ENCODE measurements around the gene GRIK1. TPM values are rescaled to one million over a fixed set of nuclear protein-coding genes. Genes with fewer than 3 reads are reported as not detected.

GRIK1 gene
- total RNA-seq, 4 donors from 2014 or later: not detected

GRCh38 chr21:29578306-29578705 is 361.5 kb downstream of the GRIK1 start:
- Histone ChIP-seq H3K36me3 (no peaks in the 10 kb centered on the region), H3K27me3 (no peaks in the 10 kb centered on the region), H3K4me1 (no peaks in the 10 kb centered on the region), H3K4me3 (no peak overlapping the region), H3K9me3 (no peaks in the 10 kb centered on the region), H3K27ac (no peak overlapping the region)
- 67 to 76% methylated on average over 7 of the region's 7 CpGs for WGBS, 2 donors (ENCODE audit: low coverage in 1 of 2)
- intact Hi-C loops (cut with DNase I; ENCODE audit: low total_unique reads) (no loop called here), in situ Hi-C loops (cut with MboI; ENCODE audit: low pct_ligation_motif_present in 1 of 4, low pct_unique_long_range_greater_than_20kb in 1 of 4, low sequenced_read_pairs in 3 of 4) (no loop called here)
- TF ChIP-seq EP300 (IDR thresholded peaks at IDR 0.05; ENCODE audit: low read depth) (no peak), POLR2A (IDR thresholded peaks at IDR 0.05) (no peak)
- DNase-seq: no peak

- DNase-seq: no peak
- WGBS, 2 donors (ENCODE audit: low coverage in 1 of 2): 72 to 86% methylated on average over 7 of the region's 7 CpGs
- intact Hi-C loops (cut with DNase I; ENCODE audit: low total_unique reads) (no loop called here), in situ Hi-C loops (cut with MboI; ENCODE audit: low pct_ligation_motif_present in 1 of 4, low pct_unique_long_range_greater_than_20kb in 1 of 4, low sequenced_read_pairs in 3 of 4) (no loop called here)
- no peaks in the 10 kb centered on the region for H3K27me3 ChIP-seq
- no peaks in the 10 kb centered on the region for H3K4me1 ChIP-seq
- H3K27ac ChIP-seq: no peak overlapping the region
- no peaks in the 10 kb centered on the region for H3K36me3 ChIP-seq
- TF ChIP-seq CTCF (IDR thresholded peaks at IDR 0.05): no peak
- TF ChIP-seq EP300 (IDR thresholded peaks at IDR 0.05; ENCODE audit: low read depth): no peak
- no peak for TF ChIP-seq POLR2A (IDR thresholded peaks at IDR 0.05)
- TF ChIP-seq POLR2AphosphoS5 (IDR thresholded peaks at IDR 0.05): no peak
- no peak overlapping the region for H3K4me3 ChIP-seq
- H3K9me3 ChIP-seq: no peaks in the 10 kb centered on the region
These were observed 367.8 kb downstream of the GRIK1 start for GRCh38 chr21:29571949-29572348.

DNA sequence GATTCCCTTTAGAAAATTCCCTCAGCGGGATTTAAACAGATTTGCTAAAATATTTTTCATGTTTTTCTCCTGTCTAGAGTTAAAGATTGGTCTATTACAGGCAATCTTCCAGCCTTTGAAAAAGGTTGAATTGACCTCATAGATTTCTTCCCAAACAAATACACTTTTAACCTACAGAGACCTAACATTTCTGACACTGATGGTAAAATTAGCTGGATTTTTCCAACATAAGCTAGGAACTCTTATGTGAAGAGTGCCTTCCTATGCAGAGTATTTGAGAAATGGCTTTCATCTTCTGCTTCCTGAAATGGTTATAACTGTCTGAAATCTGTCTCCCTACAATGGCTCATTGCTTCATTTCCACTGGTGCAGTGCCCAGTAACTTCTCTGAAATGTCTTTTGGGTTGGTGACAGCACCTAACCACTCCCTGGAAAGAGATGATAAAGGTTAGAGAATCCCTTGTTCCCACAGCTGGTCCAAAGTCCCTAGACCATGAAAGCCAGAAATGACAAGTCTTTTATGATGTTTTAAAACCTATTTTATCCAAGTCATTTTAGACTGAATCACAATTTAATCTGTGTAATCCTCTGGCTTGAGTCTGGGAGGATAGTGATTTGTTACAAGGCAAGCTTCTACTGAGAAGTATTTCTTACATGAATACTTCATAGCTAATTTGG is 371.6 kb downstream of the GRIK1 start:
- H3K4me1 ChIP-seq: no peaks in the 10 kb centered on the region
- H3K9me3 ChIP-seq: no peaks in the 10 kb centered on the region

GRCh38 chr21:29557931-29558725 is 381.7 kb downstream of the GRIK1 start:
- in situ Hi-C loops (cut with MboI; ENCODE audit: low pct_ligation_motif_present in 1 of 4, low pct_unique_long_range_greater_than_20kb in 1 of 4, low sequenced_read_pairs in 3 of 4): no loop called here
- Histone ChIP-seq H3K9me3 (no peaks in the 10 kb centered on the region), H3K4me3 (no peak overlapping the region), H3K27ac (no peak overlapping the region), H3K27me3 (no peaks in the 10 kb centered on the region), H3K4me1 (no peaks in the 10 kb centered on the region), H3K36me3 (no peaks in the 10 kb centered on the region)
- TF ChIP-seq POLR2AphosphoS5 (IDR thresholded peaks at IDR 0.05) (no peak), POLR2A (IDR thresholded peaks at IDR 0.05) (no peak), CTCF (IDR thresholded peaks at IDR 0.05) (no peak), EP300 (IDR thresholded peaks at IDR 0.05; ENCODE audit: low read depth) (no peak)
- no peak for DNase-seq
- 86 to 90% methylated on average over 1 of the region's 1 CpG for WGBS, 2 donors (ENCODE audit: low coverage in 1 of 2)
- intact Hi-C loops (cut with DNase I; ENCODE audit: low total_unique reads): no loop called here

More for the DNA sequence above, 371.6 kb downstream of the GRIK1 start:
- DNase-seq: no peak
- intact Hi-C loops (cut with DNase I; ENCODE audit: low total_unique reads) (no loop called here), in situ Hi-C loops (cut with MboI; ENCODE audit: low pct_ligation_motif_present in 1 of 4, low pct_unique_long_range_greater_than_20kb in 1 of 4, low sequenced_read_pairs in 3 of 4) (no loop called here)
- Histone ChIP-seq H3K27me3 (no peaks in the 10 kb centered on the region), H3K27ac (no peak overlapping the region), H3K36me3 (no peaks in the 10 kb centered on the region), H3K4me3 (no peak overlapping the region)
- TF ChIP-seq CTCF (IDR thresholded peaks at IDR 0.05) (no peak), POLR2A (IDR thresholded peaks at IDR 0.05) (no peak), POLR2AphosphoS5 (IDR thresholded peaks at IDR 0.05) (no peak), EP300 (IDR thresholded peaks at IDR 0.05; ENCODE audit: low read depth) (no peak)
- WGBS, 2 donors (ENCODE audit: low coverage in 1 of 2): 72 to 75% methylated on average over 1 of the region's 1 CpG
